Stimulated activated CD4-positive, alpha-beta T cell treated with anti-CD3 and anti-CD28 coated beads, Interleukin-1b, Interleukin-23, amount 100 ng/mL, for 48 hours (primary cell): Measurements from ENCODE around the gene RAC3.

Experiments
- DNase-seq: peaks from one replicate; pipeline ENCODE4 v3.0.0-alpha.2; 2020

The RAC3 gene

GRCh38 chr17:81999587-81999975, 31.9 kb upstream of the RAC3 start:
- no peak for DNase-seq

GRCh38 chr17:81999976-82000802, 31.3 kb upstream of the RAC3 start:
- DNase-seq = no peak

DNA sequence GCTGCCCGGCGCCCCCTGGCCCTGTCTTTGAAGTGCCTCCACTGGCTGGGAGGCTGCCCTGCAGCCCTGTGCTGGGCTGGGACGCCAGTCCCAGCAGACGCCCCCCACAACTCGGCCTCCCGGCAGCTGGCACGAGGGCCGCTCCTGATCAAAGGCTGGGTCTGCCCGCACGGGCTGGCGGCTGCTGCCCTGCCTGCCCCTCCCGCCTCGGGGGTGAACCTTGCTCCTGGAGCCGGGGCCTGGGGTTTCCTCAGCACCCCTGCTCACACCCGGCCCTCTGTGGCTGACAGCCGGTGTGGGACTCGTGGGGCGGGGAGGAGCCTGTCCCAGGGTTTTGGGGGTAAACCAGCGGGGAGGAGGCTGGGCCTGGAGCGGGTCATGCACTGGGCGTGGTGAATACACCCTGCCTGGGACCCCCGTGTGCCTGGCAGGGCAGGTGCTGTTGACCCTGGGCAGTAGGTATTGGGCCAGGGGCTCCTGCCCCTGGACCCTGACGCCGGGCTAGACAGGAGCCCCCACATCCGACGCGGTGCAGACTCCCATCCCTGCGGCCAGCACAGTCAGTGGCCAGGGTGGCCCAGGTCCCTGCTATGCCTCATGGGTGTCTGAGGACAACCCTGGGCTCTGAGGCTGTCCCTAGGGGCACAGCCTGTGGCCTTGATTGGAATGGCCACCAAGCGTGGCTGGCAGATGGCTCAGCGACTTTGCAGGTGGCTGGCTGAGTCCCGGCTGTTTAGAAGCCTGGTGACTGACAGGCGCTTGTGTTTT, 30.5 kb upstream of the RAC3 start:
- DNase-seq = no peak

- no peak for DNase-seq
Observed at GRCh38 chr17:82001571-82002056, 29.9 kb upstream of the RAC3 start.

DNA sequence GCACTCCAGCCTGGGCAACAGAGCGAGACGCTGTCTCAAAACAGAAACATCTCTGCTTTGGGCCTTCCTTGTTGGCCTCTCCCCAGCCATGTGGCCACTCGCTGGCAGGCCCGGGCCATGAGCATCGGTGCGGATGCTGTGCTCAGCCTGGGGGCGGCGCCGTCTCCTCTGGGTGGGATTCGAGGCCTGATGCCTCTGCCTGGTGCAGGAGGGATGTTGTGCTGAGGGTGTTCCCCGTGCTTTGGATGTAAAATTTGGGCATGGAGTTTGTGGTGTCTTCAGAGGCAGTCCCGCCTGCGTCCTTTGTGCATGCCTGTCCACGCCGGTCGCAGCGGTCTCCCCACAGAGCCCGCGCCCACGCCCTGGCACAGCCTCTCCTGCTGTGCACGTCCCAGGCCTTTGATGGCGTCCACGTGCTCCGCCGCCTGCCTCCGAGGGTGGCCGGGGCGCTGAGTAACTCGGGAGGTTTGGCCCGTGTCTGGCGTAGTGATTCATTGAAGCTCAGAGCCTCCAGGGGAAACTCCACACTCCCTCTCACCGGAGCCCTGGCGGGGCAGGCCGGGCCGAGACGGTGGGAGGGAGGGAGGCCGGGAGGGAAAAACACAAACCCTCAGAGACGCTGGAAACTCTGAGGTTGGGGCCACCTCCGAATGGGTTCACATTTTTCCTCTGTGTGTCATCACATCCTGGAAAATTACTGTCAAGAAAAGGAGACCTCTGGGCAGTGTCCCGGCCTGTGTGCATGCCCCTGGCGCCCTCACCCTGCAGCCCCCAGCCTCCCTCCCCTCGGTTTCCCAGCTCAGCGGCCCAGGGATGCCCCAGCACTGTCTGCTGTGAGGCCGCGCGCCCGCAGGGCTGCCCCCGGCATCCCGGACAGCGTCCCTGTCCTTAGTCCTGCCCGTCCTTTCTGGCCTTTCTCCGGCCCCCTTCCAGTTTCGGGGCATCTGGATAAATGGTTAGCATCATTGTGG, 27.8 kb upstream of the RAC3 start:
- peak; percentile 28 for DNase-seq

DNA sequence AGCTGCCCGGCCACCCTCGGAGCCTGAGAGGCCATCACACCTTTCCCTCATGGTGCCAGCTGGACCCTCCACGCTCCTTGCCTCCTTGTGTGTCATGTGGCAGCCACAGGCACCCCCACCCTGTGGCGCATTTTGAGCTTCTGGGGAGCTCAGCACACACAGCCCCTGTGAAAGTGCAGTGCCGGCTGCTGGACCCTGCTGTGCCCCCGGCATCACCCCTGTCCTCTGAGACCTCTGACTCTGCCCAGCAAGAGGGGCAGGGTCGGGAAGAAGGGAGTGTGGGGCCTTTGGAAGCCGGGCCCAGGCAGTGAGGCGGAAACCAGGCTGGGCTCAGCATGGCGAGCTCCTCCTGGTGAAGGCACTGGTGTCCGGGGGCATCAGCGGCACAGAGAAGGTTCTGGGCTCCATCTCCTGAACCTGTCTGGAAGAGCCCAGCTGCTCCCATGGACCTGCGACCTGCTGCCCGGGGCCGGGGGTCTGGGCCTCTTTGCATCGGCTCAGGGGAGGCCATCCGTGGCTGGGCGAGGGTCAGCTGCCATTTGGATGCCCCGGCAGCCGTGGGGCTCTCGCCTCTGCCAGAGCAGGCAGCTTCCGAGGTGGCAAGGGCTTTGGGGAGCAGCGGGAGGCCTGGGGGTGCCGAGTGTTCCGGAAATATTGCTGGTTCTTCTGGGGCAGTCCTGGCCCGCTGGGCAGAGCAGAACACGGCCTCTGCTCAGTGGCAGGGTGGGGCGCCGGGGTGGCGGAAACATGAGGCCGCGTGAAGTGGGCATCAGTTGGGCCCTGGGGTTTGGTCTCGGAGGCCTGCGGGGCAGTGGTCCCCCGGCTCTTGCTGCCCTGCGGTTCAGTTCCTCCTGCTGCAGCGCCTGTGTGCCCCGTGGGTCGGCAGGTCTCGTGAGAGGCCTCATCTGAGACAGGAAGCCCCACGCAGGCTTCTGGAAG, 26.7 kb upstream of the RAC3 start:
- no peak for DNase-seq

DNA sequence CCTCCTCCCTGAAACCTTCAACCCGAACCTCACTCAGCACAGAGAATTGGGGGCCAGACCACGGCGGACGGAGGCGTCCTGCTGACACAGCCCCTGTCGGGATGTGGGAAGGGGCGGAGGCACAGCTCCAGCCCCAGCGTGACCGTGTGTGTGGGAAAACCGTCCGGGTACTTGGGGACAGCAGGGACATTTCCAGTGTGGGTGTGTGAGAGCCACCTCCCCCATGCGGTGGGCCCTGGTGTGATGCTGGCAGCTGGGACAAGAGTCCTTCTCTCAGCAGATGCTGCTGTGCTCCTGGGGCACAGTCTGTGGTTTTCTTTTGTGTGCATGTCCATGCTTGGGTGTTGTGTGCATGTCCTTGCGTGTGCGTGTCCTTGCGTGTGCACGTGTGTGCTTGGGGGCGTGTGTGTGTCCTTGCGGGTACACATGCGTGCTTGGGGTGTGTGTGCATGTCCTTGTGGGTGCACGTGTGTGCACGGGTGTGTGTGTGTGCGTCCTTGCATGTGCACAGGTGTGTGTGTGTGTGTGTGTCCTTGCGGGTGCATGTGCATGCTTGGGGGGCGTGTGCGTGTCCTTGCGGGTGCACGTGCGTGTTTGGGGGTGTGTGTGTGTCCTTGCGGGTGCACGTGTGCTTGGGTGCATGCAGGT, 25.7 kb upstream of the RAC3 start:
- no peak for DNase-seq

DNA sequence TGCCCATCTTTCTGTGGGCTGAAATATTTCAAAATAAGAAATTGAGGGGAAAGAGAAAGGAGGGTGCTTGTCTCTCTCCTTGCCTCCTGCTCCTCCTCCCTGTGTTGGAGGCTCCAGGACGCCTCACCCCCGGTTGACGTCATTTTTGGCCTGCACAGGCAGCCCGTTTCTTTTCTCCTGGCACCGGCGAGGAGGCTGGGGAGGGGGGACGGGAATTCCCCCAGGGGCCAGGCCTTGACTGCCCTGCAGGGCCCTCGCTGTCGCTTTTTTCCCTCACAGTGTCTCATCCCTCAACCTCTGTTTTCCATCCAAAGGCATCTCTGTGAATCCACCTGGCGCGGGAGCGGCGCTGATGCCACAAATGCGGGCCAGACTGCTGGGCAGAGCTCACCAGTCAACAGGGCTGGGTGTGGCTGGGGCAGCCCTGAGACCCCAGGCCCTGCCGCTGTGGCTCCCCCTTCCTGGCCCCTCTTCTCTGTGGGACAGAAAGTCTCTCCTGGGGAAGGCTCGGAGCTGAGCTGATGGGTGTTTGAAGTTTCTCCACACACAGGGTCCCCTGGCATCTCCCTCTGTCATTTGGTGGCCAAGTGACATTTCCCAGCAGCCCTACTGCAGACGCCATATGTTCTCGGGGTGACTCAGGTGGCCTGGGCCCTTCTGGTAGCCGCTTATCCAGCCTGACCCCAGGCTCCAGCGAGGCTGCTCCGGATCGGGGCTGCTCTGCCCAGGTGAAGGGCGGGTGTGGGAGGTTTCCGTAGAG, 24.8 kb upstream of the RAC3 start:
- DNase-seq = no peak

DNA sequence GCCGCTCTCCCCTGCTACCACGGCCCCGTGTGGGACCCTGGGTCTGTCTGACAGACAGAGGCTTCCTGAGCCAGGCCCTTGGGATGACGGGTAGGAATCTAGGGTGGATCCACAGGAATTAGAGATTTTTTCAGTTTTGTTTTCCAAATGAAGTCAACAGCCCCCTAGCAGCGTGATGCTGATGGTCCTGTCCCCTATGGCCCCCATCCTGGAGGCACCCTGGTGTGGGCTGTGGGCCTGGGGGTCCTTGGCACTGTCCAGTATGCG, 24.3 kb upstream of the RAC3 start:
- no peak for DNase-seq

GRCh38 chr17:82007495-82008257, 23.8 kb upstream of the RAC3 start:
- DNase-seq = no peak

DNA sequence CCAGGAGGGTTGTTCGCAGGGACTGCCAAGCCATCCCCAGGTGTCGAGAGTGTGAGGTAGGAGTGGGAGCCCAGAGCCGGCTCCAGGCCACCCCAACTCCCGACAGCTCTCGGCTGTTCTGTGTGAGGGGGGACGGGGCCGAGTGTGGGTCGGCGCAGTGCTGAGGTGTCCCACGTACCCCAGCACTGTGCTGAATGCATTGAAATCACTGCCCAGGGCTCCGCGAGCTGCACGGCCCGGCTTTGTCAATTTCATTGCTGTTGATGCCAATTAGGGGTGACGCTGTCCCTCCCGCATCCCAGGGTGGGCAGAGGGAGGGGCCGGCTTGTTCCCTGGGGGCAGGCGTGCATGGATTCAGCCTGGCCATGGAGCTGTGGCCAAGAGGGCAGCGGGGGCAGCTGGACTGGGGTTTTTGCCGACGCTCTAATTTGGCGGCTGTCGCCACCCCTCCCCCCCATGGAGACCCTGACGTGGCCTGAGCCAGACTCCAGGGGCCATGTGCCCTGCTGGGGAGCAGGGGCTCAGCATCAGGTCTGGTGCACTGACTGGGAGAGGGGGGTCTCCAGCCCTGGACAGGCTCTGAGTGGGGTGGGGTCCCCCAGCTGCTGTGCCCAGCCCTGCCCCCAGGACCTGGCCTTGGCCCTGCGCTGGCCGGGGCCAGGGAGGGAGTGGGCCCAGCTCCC, 23.1 kb upstream of the RAC3 start:
- DNase-seq = no peak

DNA sequence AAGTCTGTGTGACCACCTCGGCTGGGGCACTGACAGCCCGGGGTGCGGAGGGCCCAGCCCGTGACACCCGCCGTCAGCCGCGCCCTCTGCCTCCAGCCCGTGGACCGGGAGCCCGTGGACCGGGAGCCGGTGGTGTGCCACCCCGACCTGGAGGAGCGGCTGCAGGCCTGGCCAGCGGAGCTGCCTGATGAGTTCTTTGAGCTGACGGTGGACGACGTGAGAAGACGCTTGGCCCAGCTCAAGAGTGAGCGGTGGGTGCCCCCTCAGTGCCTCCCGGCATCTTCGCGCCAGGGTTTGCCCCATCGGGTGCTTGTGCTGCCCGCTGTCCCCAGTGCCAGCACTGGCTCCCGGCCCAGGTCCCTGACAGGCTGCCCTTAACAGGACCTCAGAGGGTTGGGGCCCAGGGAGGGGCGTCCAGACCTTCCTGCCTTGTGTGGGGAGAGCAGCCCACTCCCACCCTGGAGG, 22.5 kb upstream of the RAC3 start:
- DNase-seq = no peak

GRCh38 chr17:82009413-82009812, 22.1 kb upstream of the RAC3 start:
- DNase-seq = no peak

- no peak for DNase-seq
Observed at GRCh38 chr17:82010575-82011525, 20.6 kb upstream of the RAC3 start.

DNA sequence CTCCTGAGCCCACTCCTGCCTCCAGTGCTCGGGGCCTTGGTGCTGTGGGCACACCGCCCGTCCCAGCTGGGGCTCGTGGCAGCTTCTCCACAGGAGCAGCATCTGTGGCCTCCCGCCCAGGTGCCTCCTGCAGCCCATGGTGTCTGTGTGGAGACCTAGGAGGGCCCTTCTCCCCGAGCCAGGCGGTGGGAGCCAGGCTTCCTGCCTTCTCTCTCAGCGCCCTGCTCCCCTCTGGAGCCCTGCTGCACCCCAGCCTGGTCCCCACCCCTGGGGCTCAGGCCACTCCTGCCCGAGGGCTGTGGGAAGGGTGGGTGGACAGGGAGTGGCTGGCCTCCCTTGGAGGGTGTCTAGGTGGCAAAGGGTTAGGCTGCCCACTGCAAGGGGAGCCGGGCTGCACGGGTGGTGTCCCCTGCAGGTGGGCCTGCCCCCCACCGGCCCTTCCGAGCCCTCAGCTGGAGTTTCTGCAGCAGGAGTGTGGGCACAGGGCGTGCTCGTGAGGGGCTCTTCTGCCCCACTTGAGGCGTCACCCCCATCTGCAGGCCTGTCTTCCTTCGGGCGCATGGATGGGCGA, 19.8 kb upstream of the RAC3 start:
- no peak for DNase-seq

- DNase-seq = no peak
Observed at GRCh38 chr17:82012261-82012639, 19.2 kb upstream of the RAC3 start.

DNA sequence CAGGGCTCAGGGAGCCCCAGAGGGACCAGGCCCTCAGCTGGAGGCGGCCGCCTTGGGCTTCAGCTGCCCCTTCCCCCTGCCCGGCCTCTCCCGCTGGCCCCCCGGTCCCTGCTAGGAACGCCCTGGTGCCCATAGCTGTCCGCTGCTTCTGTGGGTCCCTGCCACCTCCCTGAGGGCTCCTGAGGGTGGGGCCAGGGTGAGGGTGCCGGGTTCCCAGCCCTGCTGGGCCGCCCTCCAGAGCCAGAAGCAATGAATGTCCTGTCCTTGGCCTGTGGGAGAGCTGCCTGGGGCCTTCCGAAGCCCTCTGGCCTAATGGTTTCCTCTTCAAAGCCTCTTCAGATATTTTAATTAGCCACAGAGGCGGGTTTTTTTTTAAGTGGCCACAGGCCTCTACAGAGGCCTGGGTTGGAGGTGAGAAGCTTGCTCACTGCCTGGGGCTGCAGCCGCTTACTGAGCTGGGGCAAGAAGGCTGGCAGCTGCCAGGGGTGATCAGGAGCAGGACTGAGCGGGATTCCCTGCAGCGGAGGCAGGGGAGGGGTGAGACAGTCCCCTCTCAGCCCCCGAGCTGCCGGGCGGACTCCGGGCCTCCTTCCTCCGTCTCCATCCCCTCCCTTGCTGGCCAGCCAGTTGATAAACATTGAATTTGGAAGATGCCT, 18.7 kb upstream of the RAC3 start:
- DNase-seq = no peak
